Activated CD4-positive, alpha-beta T cell treated with anti-CD3 and anti-CD28 coated beads for 48 hours (primary cell): ENCODE measurements around the gene NTM.
"Not testable (repeated sequence)": the region's sequence is repeated elsewhere in the genome, so short reads cannot be mapped to it uniquely, and the experiment has no call there.

ENCODE experiments used
- DNase-seq: peaks from one replicate; pipeline ENCODE4 v3.0.0-alpha.2; 2020

The NTM gene

DNA sequence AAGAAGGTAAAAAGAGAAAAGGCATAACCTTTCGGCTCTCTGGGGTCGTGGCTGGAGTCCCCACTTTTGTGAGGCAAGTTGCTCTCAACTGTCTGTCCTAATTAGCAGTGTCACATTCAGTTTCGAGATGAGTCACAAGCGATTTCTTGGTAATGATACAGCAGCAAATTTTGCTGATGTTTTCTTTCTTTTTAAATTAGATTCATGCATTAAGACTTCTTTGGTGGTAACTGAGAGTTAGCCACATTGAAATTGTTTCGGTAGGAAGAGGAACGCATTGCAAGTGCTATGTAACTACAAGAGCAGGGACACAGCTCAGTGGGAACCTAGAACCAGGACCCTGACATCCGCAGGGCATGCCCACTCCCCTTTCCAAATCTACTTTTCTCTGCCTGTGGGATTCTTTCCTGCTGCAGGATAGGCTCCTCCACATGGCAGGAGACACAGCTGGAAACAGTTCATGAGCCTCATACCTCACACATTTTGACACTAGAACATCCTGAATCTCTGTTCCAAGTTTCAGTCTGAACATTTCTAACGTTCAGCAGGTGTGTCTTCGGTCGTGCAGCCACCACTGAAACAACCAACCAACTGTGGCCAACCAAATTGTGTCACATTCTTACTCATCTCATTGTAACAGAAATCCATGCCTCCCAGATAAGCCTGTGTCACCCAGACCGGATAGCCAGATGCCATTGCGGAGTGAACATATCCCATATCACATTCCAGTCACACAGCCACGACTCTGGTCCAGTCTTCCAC is 987.6 kb downstream of the NTM start:
- no peak for DNase-seq

- DNase-seq: no peak
Observed at GRCh38 chr11:132358573-132358953, 988.1 kb downstream of the NTM start.

DNA sequence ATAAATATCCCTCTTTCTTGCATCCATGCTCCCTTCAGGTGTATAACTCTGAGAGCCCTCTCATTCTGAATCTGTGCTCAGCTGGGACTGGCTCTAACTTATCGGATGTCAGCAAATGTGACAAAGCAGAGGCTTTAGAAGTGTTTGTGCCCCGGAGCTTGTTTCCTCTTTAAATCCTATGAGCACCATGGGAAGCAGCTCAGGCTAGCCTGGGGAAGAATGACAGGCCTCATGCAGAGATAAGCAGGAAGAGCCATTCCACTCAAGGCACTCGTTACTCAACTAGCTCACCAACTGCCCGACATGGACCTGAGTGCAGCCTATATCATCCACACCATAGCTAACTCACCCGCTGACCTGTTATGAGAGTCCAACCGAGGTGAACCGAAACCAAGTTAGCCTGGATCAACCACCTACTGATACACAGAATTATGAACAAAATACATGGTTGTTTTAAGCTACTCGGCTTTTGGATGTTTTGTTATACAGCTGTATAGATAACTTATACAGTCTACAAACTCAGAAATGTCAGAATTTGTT is 990.7 kb downstream of the NTM start:
- no peak for DNase-seq

DNA sequence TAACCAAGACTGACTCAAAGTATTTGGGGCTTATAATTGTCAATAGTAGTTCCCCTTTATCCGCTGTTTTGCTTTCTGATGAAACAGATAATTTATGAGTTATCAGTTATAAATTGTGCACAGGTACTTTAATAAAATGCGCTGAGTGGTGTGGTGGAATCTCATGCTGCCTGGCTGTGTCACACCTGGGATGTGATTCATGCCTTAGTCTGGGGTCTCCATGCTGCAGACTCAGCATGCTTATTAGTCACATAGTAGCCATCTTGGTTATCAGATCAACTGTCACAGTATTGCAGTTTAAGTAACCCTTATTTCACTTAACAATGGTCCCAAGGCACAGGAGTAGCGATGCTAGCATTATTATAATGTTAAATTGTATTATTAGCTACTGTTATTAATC is 995.2 kb downstream of the NTM start:
- DNase-seq: no peak

- no peak for DNase-seq
Observed at GRCh38 chr11:132367293-132367692, 996.9 kb downstream of the NTM start.

- not testable (repeated sequence) for DNase-seq
Observed at GRCh38 chr11:132370114-132370513, 999.7 kb downstream of the NTM start.

DNA sequence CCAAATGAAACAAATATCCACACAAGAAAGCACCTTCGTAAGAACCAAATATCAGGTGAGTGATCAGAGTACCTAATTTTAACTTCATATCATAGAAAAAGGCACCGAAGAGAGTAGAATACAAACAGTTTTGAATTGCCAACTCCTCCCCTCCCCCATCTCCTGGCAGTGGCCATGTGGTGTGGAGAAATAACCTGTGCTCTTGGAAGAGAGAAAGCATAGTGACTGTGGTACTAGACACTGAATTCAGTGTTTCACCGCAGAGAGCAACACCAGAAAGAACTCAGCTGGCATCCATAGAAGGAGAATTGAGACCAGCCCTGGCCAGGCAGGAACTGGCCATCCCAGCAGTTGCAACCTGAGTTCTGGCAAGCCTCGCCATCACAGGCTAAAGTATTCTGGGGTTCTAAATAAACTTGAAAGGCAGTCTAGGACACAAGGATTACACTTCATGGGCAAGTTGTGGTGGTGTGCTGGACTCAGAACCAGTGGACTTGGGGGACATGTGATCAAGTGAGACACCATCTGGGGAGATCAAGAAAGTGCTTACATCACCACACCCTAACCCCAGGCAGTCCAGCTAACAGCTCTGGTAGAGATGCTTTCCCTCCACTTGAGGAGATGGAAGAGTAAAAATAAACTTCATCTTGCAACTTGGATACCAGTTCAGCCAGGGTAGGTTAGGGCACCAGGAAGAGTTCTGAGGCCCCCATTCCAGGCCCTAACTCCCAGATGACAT is 1003.2 kb downstream of the NTM start:
- DNase-seq: no peak

GRCh38 chr11:132379540-132379939 is 1009.1 kb downstream of the NTM start:
- DNase-seq: no peak
